GM19463 (cell line): Measurements from ENCODE around the gene PPP1R26.
"Not testable (repeated sequence)": the region's sequence is repeated elsewhere in the genome, so short reads cannot be mapped to it uniquely, and the experiment has no call there.

ENCODE experiments used
- ATAC-seq: cut with Tn5 transposase; IDR thresholded peaks from one replicate; pipeline ENCODE4 v1.9.1; 2021; ENCODE audit warnings: mild to moderate bottlenecking, moderate library complexity; ENCODE audit not compliant: unreplicated experiment

PPP1R26 gene

DNA sequence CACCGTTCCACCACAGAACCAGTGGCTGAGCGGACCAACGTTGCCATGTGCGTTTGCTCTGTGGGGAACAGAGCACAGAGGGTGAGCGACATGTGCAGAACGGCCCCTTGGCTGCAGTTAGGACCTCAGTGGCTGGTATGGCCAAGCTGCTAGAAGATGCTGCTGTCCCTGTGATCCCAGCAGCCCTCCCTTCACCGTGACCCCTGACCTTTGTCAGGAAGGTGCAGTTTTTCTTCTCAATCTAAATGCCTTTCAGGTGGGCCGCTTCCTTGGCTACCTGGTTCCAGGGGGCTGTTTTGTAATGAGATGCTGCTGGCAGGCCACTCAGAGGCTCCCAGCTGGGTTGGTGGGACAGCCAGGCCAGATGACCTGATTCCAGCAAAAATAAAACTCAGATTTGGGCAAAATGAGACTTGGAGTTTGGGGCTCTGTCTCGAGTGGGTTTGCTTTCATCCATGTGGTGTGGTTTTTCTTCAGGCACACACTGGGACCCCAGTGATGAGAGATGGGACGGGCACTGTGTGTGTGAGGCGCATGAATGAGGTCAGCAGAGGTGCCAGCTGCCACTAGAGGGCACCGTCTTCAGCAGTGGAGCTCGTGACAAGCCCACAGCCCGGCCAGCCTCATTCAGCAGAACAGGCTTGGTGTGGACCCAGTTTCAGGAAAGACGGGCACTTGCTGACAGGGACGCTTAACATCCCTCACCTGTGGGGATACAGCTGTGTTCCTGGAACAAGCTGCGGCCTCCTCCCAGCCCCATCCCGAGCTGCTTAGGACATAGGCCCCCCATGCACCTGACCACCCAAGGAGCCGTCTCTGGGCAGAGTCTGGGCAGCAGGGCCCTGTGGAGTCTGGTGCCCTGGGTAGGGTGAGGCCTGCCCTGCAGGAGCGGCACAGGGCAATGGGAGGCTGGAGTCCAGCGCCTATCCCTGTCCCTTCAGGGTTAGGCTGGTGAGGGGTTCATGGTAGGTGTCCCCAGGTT lies 25.0 kb downstream of the PPP1R26 start:
- ATAC-seq: no peak

DNA sequence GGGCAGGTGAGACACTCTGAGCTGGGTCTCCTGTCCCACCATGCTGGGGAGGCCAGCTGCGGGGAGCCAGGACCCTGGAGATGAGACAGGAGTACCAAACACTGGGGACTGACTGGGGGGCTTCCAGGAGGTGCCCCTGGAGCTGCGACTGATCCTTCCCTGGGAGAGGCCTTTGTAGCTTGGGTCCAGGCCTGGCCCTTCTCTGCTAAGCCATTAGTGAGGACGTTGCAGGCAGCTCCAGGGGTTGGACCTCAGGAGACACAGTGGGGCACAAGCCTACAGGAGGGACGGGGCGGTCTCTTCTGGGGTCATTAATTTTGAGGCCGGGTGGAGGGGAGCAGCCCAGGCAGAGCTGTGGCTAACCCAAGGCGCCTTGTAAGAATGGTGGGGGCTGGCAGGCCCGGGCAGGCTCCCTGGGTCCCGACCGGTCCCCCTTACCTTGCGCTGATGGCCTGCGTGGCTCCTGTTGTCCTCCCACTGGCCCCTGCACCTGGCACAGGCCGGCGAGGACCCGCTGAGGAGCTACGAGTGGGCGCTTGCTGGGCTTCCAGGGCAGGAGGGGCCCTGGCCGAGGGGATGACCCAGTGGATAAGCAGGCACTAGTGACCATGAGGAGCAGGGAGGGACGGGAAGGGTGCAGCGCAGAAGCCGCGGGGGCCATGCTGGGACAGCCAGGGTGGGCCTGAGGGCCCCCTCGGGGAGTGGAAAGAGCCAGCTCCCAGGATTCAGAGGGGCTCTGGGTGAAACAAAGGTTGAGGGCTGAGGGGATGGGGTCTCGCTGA lies 26.0 kb downstream of the PPP1R26 start:
- ATAC-seq: no peak

DNA sequence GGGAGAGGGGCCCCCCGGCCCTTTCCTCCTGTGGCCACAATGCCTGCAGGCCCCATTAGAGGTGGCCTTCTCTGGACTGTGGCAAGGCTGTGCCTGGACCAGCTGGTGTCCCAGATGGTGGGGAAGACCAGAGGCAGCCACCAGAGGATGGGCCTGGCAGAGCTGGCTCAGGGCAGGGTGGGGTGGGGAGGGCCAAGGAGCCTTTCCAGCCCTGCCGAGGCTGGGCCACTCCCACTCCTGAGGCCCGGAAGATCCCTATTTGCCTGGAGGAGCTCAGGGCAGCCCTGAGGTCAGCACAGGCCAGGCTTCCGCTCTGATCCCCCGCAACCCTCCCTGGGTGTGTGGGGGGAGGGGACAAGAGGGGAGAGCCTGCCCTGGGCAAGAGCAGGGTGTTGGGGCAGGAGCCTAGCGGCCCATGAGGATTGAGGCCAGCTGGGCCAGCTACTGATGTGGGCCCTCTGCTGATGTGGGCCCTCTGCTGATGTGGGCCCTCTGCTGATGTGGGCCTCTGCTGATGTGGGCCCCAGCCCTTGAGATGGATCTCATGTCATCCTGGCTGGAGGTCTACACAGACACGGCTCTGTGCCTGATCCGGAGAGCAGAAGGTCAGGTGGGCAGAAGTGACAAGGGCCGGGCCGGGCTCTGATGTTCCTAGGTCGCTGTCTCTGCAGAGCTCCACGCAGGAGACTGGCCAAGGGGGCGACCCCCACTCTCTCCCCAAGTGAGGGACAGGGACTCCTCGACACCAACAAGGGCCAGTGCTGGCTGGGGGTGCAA lies 26.9 kb downstream of the PPP1R26 start:
- no peak for ATAC-seq

DNA sequence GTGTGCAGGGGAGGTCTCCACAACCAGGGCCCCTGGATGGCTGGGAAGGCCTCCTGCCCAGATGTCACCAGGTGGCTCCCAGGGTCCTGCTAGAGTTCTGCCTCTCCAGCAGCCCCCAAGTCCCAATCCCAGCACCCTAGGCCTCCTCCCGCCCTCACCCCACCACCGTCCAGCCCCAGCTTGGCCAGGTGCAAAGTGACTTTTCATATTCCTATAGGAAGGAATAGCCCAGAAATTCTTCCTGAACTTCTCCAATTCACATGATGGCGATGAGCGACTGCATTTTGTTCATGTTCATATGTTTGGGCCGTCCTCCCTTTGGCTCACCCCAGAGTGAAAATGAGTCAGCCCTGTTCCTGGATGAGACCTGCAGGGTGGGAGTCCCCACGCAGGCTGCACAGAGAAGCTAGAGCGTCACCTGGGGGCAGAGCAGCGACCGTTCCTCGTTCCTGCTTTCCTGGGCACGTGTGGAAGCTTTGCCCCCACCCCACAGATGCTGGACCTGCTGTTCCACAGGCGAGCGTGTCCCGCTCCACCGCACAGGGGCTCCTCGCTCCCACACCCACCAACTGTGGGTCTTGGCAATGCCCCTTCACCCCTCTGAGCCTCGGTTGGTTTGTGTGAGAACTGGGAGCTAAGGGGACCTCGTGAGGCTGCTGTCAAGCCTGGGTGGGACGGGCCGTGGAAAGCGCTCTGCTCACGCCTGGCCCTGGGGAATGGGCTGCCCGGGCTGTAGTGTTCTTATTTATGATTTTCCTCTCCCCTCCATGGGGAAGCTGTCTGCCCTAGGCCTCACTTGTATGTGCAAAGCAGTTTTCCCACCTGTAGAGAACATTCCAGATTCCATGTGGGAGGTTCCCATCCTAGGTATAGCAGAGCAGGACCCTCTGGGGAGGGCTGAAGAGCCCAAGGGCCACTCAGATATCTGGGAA lies 27.8 kb downstream of the PPP1R26 start:
- ATAC-seq: no peak

DNA sequence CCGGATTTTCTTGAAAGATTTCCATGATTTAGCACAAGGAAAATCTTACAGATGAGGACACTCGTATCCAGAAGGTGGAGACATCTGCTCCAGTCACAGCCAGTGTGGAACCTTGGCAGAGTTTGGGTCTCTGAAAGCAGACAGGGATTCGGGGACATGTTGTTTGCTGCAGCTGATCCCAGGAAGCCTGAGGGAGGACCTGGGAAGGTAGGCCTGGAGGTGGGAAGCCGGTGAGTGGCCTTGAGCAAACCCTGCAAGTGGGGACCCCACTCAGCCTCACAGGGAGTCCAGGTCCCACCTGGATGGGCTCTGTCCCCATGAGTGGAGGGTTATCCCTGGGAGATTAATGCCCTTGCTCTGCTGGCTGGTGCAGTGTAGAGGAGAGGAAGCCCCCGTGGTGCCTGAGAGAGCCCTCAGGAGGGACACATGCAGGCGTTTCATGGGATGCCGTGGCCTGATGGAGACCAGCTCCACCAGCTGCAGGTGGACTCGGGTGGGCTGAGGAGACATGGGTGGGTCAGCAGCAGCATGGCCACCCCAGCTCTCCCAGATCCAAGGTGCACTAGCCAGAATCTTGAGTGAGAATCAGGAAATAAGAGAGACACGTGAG lies 28.7 kb downstream of the PPP1R26 start:
- ATAC-seq: no peak

DNA sequence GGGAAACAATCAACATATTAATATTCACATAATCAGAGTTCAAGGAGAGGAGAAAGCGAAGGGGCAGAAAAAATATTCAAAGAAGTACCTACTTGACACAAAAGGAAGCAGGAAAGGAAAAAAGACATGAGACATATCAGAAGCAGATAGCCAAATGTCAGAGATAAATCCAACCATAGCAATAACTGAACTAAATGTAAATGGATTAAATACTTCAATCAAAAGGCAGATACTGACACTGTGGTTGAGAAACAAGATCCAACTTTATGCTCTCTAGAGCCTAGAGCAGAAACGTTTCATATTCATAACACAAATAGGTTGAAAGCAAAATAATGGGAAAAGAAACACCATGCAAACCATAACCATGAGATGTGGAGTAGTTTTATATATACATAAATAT lies 29.9 kb downstream of the PPP1R26 start:
- ATAC-seq: no peak

DNA sequence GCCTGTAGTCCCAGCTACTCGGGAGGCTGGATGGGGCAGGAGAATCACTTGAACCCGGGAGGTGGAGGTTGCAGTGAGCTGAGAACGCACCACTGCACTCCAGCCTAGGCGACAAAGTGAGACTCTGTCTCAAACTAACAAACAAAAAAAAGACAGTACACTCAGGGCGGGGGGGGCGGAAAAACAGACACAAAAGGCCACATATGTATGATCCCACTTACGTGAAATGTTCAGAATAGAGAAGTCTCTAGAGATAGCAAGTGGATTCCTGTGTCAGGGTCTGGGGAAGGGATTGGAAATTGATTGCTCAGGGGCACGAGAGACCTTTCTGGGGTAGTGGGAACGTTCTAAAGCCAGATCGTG lies 32.6 kb downstream of the PPP1R26 start:
- ATAC-seq: no peak

DNA sequence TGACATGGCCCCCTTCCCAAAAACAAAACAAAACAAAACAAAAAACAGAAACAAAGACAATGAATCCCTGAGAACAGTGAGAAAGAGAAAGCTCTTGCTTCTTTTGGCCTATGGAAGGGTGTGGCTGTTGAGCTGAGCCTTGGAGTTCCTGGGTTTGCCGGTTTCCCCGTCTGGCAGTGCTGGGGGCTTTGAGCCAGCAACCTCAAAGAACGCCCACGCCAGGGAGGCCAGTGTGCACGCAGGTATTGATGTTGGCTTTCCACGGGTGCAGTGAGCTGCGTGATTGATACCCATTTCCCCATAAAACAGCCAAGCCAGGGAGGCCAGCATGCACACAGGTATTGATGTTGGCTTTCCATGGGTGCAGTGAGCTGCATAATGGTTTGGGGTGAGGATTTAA lies 33.3 kb downstream of the PPP1R26 start:
- ATAC-seq: no peak

DNA sequence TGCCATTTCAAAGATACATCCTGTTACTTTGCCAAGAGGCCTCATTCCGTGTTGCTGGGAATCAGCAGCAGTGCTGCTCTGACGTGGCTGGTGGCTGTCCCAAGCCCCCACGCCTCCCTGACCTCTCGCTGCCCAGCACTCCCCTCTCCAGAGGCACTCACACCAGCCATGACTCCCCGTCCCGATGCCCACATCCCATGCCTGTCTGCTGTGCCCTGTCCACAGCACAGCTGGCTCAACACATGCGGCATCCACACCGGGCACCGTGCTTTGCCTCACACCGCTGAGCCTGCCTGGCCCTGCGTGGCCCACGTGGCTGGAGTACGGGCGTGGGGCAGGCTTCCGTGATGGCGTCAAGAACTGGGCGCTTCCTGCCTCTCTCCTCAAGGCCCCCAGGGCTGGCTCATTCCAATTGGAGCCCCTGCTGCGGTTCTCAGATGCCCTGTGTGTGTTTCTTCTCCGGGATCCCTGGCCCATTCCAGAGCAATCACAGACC lies 33.8 kb downstream of the PPP1R26 start:
- ATAC-seq: no peak

DNA sequence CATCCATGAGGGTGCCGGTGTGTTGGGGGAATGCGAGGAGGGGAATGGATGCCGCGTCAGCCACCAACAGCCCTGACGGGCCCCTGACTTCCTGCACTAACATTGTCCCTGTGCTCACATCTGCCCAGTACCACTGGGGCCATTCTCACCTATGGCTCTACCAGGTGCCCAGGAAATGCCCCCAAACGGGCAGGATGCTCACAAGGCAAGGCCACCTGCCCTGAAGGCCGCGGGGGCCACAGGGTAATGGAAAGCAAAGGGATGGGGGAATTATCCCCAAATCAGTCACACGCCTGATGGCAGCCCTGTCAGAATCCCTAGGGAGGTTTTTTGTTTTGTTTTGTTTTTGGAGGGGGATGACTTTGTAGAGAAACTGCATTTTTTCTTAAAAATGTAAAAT lies 34.3 kb downstream of the PPP1R26 start:
- ATAC-seq: not testable (repeated sequence)

DNA sequence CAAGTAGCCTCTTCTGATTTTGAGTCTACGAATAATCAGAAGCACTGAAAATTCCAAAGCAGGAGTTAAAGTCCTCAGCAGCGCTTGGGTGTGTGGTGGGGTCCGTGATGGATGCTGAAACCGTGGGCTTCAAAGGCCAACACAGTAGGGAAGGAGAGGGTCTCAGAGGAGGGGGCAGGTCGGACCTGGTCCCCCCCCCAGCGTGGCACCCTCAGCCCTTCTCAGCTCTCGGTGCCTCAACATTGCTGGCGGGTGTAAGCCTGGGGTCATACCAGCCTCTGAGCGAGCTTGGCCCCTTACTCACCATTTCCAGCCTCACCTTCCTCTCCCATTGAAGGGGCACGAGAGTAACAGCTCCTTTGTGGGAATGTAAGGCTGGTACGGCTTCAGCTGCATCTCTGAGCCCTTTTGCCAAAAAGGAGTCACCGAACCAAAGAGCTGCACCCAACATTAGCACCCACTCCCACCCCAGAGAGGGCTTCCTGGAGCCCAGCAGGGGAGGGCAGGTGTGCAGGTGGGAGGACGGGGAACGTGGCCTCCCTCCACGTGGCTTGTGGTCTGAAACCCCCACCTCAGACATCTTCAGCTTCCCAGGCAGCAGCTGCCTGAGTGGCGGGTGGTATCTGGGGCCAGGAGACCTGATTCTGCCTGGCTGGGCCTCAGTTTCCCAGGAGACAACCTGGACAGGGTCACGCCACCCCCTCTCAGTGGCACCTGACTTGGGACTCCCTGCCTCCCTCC lies 34.9 kb downstream of the PPP1R26 start:
- ATAC-seq: no peak

DNA sequence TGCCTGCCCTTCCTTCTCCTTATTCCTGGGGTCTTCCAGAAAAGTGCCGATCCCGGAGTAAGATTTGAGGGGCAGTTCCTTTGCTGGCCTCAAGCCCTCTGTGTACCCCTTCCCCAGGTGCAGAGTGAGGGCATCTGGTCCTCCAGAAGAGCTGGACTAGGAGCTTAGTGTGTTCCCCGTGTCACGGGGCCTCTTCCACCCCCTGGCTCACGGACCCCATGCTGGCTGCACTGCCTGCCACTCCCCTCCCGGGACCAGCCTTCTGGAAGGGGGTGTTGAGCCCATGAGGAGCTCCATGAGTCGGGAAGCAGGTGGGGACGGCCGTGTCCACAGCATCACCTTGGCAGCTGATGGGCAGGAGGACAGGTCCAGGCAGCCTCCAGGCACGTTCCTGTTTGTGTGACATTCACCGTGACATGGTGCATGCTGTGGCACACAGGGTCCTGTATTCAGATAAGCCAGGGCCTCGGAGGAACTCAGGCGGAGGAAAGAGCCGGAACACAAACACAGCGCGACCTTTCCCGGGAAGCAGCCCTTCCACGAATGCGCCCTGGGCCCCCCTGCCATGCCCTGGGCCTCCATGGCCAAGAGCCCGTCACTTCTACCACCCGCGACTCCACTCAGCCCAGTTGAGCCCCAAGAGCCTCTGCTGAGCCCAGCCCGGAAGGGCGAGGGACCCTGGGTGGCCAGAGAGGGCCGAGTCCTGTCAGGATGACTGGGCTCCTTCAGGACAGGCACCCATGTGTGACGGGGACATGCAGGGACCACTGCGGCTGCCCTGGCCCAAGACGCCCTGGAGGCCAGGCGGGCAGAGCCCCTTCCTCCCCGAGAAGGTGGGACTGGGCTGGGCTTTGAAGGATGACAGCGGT lies 35.7 kb downstream of the PPP1R26 start:
- no peak for ATAC-seq

DNA sequence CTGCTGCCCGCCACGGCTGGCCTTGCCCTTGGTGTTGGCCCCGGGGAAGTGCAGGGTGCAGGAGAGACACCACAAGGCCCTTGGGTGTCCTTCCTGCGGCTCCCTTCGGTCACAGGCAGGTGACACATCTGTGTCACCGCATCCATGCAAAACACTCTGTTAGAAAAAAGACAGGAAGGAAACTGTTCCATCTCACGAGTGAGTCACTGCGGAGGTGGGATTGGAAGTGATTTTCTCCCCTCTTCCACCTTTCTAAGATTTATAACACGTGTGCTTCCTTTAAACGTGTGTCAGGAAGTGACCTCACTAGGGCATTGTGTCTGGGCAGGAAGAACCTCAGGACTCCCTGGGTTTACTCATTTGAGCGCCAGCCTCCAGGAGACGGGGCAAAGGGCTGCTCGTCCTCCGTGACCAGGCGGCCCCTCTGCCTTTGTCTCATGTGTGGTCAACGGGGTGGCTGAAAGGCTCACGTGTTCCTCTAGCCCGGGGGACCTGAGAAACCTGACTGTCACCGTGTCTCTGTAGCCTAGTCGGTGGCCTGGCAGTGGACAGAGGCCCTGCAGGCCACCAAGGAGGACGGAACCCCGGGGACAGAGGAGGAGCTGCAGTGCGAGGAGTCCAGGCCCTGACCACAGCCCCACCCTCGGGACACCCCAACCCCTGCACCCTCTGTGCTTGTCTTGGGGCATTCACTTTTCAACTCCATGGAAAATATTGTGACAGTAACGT lies 36.7 kb downstream of the PPP1R26 start:
- ATAC-seq: no peak

DNA sequence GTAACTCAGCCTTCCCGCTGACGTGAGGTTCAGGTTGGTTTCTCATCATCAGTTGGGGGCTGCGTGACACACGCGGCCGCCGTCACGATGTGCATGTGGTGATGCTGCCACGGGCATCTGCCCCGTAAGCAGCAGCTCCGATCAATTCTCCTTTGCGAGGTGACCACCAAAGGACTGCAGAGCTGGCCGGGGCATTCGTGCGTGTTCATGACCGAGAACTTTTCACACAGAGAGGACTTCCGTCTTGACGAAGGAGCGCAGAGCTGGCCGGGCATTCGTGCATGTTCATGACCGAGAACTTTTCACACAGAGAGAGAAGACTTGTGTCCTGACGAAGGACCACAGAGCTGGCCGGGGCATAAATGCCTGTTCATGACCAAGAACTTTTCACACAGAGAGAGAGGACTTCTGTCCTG lies 37.8 kb downstream of the PPP1R26 start:
- no peak for ATAC-seq

DNA sequence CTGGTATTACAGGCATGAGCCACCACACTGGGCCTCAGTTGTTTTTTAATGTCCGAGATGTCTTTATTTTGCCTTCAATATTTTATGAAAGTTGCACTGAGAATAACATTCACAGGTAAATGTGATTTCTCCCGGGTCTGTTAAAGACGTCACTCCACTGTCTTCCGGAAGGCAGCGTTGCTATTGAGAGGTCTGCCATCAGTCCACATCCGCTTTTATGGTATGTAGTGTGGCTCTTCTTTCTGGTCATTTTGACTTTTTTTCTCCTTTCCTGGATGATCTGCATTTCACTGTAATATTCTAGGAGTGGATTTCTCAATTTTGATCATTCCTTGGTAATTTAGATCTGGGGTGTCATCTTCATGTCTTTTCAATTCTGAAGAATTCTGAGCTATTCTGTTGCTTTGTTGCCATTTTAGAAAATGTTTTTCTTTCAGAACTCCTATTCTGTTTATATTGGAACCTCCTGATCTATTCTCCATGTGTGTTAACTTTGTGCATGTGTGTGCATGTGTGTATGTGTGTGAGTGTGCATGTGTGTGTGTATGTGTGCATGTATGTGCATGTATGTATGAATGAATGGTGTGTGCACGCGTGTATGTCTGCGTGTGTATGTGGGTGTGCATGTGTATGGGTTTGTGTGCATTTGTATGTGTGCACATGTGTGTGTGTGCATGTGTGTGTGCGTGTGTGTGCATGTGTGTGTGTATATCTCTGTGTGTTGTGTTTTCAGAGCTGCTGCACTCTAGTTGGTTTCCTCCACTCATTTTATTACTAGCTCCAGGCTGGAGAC lies 39.8 kb downstream of the PPP1R26 start:
- ATAC-seq: no peak

DNA sequence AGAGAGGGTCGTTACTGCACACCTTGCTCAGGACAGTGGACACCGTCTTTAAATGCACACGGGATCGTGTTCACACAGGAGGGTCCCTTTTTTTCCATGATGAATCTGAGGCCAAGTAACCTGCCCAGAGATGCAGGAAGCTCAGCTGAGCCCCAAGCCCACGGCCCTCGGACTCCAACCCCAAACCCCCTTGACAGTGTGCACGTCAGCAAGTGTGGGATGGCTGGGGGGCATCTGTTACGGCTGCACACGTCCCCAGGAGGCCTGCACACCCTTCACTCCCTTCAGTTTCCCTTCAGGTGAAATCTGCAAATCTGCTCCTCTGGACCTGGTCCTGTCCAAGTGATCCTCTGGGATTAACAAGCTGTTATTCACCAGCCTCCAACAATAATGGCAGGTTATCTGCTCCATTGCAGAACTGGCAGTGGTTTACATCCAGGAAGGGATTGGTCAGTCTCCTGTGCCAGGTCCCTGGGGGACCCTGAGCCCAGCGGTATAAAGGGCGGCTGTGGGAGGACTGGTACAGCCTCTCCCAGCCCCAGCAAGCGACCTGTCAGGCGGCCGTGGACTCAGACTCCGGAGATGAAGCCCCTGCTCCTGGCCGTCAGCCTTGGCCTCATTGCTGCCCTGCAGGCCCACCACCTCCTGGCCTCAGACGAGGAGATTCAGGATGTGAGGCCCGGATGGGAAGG lies 41.5 kb downstream of the PPP1R26 start, which contains the start of gene LCN1:
Gene LCN1 (plus strand): TSS at position 525 of the 692 bp plus-strand sequence. CDS start 58 bp downstream, at position 583.
- no peak for ATAC-seq
